Panc1 (cell line): ENCODE data around the gene LRRFIP2.

Source experiments
- POLR2AphosphoS5 ChIP-seq: IDR thresholded peaks from 2 replicates; pipeline ENCODE4 v1.6.1; 2012; ENCODE audit warnings: mild to moderate bottlenecking, low read depth, low read length, moderate library complexity
- SIN3A ChIP-seq: IDR thresholded peaks from 2 replicates; pipeline ENCODE4 v1.6.1; 2012; ENCODE audit warnings: low read depth, mild to moderate bottlenecking, low read length, moderate library complexity, borderline replicate concordance; ENCODE audit not compliant: insufficient read depth
- TCF7L2 ChIP-seq: IDR thresholded peaks from 2 replicates; pipeline ENCODE4 v1.6.1; 2011; ENCODE audit warnings: mild to moderate bottlenecking, low read depth, low read length, inconsistent platforms
- TF ChIP-seq, protein P1 (sequence below): fragments of 450-650 bp; IDR thresholded peaks from 2 replicates; pipeline ENCODE4 v1.5.1; 2017; ENCODE audit warnings: mild to moderate bottlenecking

DNA sequence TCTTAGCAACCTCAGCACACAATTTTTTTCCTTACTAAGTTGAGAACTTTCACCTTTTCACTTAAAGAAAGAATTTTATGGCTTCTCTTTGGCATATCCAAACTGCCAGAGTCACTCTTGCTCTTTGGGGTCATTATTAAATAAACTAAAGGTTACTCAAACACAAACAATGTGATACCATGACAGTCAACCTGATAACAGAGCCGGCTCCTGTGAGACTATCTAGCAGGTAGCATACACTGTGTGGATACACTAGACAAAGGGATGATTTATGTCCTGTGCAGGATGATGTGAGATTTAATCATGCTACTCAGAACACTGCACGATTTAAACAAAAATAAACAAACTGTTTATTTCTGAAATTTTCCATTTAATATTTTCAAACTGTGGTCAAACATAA, 35.6 kb downstream of the LRRFIP2 start:
- TF ChIP-seq SIN3A, result no peak
- TF ChIP-seq TCF7L2, result no peak
- TF ChIP-seq, protein P1, sequence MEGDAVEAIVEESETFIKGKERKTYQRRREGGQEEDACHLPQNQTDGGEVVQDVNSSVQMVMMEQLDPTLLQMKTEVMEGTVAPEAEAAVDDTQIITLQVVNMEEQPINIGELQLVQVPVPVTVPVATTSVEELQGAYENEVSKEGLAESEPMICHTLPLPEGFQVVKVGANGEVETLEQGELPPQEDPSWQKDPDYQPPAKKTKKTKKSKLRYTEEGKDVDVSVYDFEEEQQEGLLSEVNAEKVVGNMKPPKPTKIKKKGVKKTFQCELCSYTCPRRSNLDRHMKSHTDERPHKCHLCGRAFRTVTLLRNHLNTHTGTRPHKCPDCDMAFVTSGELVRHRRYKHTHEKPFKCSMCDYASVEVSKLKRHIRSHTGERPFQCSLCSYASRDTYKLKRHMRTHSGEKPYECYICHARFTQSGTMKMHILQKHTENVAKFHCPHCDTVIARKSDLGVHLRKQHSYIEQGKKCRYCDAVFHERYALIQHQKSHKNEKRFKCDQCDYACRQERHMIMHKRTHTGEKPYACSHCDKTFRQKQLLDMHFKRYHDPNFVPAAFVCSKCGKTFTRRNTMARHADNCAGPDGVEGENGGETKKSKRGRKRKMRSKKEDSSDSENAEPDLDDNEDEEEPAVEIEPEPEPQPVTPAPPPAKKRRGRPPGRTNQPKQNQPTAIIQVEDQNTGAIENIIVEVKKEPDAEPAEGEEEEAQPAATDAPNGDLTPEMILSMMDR, result no peak
- no peak for TF ChIP-seq POLR2AphosphoS5
